Activated CD8-positive, alpha-beta T cell treated with anti-CD3 and anti-CD28 coated beads, Interleukin-2, amount 10 ng/mL, durations not matched to agents 7 days and 5 days (primary cell): ENCODE results near the gene ATF6. TPM values are rescaled to one million over a fixed set of nuclear protein-coding genes. Genes with fewer than 3 reads are reported as not detected.

Experiments
- ATAC-seq: fragments of 150-1000 bp; cut with Tn5 transposase; one replicate; pipeline ENCODE4 v1.10.0; 2021; ENCODE audit warnings: moderate library complexity
- CTCF ChIA-PET: fragments of 350-600 bp; sonication (Branson Sonifier 250); formaldehyde crosslinking; loops from one replicate; lab custom pipeline; 2021; ENCODE audit warnings: antibody characterized with exemption; lab: Charles Lee
- POLR2A ChIA-PET: fragments of 350-600 bp; sonication (Branson Sonifier 250); formaldehyde crosslinking; loops from one replicate; lab custom pipeline; 2021; ENCODE audit warnings: antibody characterized with exemption; lab: Charles Lee
- DNase-seq: peaks from one replicate; pipeline ENCODE4 v3.0.0-alpha.2; 2020
- H3K27ac Mint-ChIP-seq: one replicate; pipeline ENCODE4 v1.8.0; 2021; ENCODE audit warnings: mild to moderate bottlenecking, mixed read lengths
- H3K27me3 Mint-ChIP-seq: one replicate; pipeline ENCODE4 v1.8.0; 2021; ENCODE audit warnings: low read depth, mixed read lengths
- H3K36me3 Mint-ChIP-seq: one replicate; pipeline ENCODE4 v1.8.0; 2021; ENCODE audit warnings: low read depth, mixed read lengths
- H3K4me1 Mint-ChIP-seq: one replicate; pipeline ENCODE4 v1.8.0; 2021; ENCODE audit warnings: low read depth, mixed read lengths
- H3K4me3 Mint-ChIP-seq: one replicate; pipeline ENCODE4 v1.8.0; 2021; ENCODE audit warnings: mild to moderate bottlenecking, mixed read lengths
- H3K9me3 Mint-ChIP-seq: one replicate; pipeline ENCODE4 v1.8.0; 2022; ENCODE audit warnings: mixed read lengths; ENCODE audit not compliant: insufficient read depth
- total RNA-seq, 2 experiments: library from RNA; stranded (reverse); gene quantifications; one replicate each; pipeline ENCODE4 v1.2.3, GENCODE V29; 2021

ATF6 gene
- total RNA-seq, 2 experiments from 2014 or later: 15.2 to 17.1 TPM

- no peak for DNase-seq
- Mint-ChIP-seq H3K9me3 (no peaks in the 10 kb centered on the region), H3K4me1 (no peaks in the 10 kb centered on the region), H3K4me3 (no peak overlapping the region), H3K27ac (no peak overlapping the region), H3K27me3 (no peaks in the 10 kb centered on the region), H3K36me3 (peaks cover 27% of the 10 kb centered on the region)
- CTCF ChIA-PET: no interaction called here
- ATAC-seq: no peak
- POLR2A ChIA-PET: no interaction called here
Observed at GRCh38 chr1:161838362-161838761, 72.2 kb downstream of the ATF6 start.

- no peaks in the 10 kb centered on the region for H3K27me3 Mint-ChIP-seq
- ChIA-PET POLR2A (no interaction called here), CTCF (no interaction called here)
- H3K27ac Mint-ChIP-seq: no peak overlapping the region
- no peak overlapping the region for H3K4me3 Mint-ChIP-seq
- no peaks in the 10 kb centered on the region for H3K9me3 Mint-ChIP-seq
- H3K4me1 Mint-ChIP-seq: no peaks in the 10 kb centered on the region
- no peak for ATAC-seq
- peaks cover 28% of the 10 kb centered on the region for H3K36me3 Mint-ChIP-seq
- DNase-seq: no peak
Observed at GRCh38 chr1:161838885-161839284, 72.8 kb downstream of the ATF6 start.

GRCh38 chr1:161839591-161839990, 73.5 kb downstream of the ATF6 start:
- Mint-ChIP-seq H3K4me3 (no peak overlapping the region), H3K27ac (no peak overlapping the region), H3K9me3 (no peaks in the 10 kb centered on the region), H3K36me3 (peaks cover 33% of the 10 kb centered on the region), H3K4me1 (no peaks in the 10 kb centered on the region), H3K27me3 (no peaks in the 10 kb centered on the region)
- ATAC-seq: no peak
- CTCF ChIA-PET: interaction anchor here (1.0 kb wide), 1 partner anchor 47 kb away, joined by 3 read pairs; no protein-coding TSS in a partner anchor
- POLR2A ChIA-PET: no interaction called here
- no peak for DNase-seq

- no peak overlapping the region for H3K4me3 Mint-ChIP-seq
- H3K27me3 Mint-ChIP-seq: no peaks in the 10 kb centered on the region
- ChIA-PET CTCF (interaction anchor here (1.0 to 1.4 kb wide), 2 partner anchors 13 to 48 kb away, joined by 3 to 4 read pairs; no protein-coding TSS in a partner anchor), POLR2A (no interaction called here)
- H3K27ac Mint-ChIP-seq: no peak overlapping the region
- no peaks in the 10 kb centered on the region for H3K4me1 Mint-ChIP-seq
- peaks cover 33% of the 10 kb centered on the region for H3K36me3 Mint-ChIP-seq
- DNase-seq (no peak), ATAC-seq (no peak)
- H3K9me3 Mint-ChIP-seq: no peaks in the 10 kb centered on the region
Observed at GRCh38 chr1:161840363-161840762, 74.2 kb downstream of the ATF6 start.

- Mint-ChIP-seq H3K27me3 (no peaks in the 10 kb centered on the region), H3K9me3 (no peaks in the 10 kb centered on the region), H3K36me3 (peaks cover 33% of the 10 kb centered on the region), H3K4me1 (no peaks in the 10 kb centered on the region), H3K27ac (no peak overlapping the region), H3K4me3 (no peak overlapping the region)
- no peak for ATAC-seq
- ChIA-PET POLR2A (no interaction called here), CTCF (interaction anchor here (0.6 to 1.1 kb wide), 2 partner anchors 63 to 79 kb away, joined by 3 to 4 read pairs; no protein-coding TSS in a partner anchor)
- DNase-seq: no peak
Observed at GRCh38 chr1:161843156-161843555, 77.0 kb downstream of the ATF6 start.

- H3K27ac Mint-ChIP-seq: no peak overlapping the region
- no peaks in the 10 kb centered on the region for H3K27me3 Mint-ChIP-seq
- H3K4me3 Mint-ChIP-seq: no peak overlapping the region
- H3K9me3 Mint-ChIP-seq: no peaks in the 10 kb centered on the region
- POLR2A ChIA-PET: no interaction called here
- CTCF ChIA-PET: interaction anchor here (1.0 kb wide), 1 partner anchor 14 kb away, joined by 3 read pairs; no protein-coding TSS in a partner anchor
- H3K36me3 Mint-ChIP-seq: peaks cover 36% of the 10 kb centered on the region
- ATAC-seq (no peak), DNase-seq (no peak)
- peaks cover 1% of the 10 kb centered on the region for H3K4me1 Mint-ChIP-seq
Observed at GRCh38 chr1:161844696-161845095, 78.6 kb downstream of the ATF6 start.

GRCh38 chr1:161848676-161849075, 82.6 kb downstream of the ATF6 start:
- peaks cover 1% of the 10 kb centered on the region for H3K4me1 Mint-ChIP-seq
- no peak overlapping the region for H3K4me3 Mint-ChIP-seq
- POLR2A ChIA-PET: no interaction called here
- DNase-seq: no peak
- CTCF ChIA-PET: no interaction called here
- peaks cover 33% of the 10 kb centered on the region for H3K36me3 Mint-ChIP-seq
- ATAC-seq: no peak
- H3K27me3 Mint-ChIP-seq: no peaks in the 10 kb centered on the region
- no peak overlapping the region for H3K27ac Mint-ChIP-seq
- H3K9me3 Mint-ChIP-seq: no peaks in the 10 kb centered on the region

GRCh38 chr1:161849518-161849917, 83.4 kb downstream of the ATF6 start:
- peaks cover 1% of the 10 kb centered on the region for H3K4me1 Mint-ChIP-seq
- no peak overlapping the region for H3K27ac Mint-ChIP-seq
- H3K36me3 Mint-ChIP-seq: peaks cover 34% of the 10 kb centered on the region
- DNase-seq: no peak
- POLR2A ChIA-PET: no interaction called here
- no peaks in the 10 kb centered on the region for H3K27me3 Mint-ChIP-seq
- no peak overlapping the region for H3K4me3 Mint-ChIP-seq
- no peaks in the 10 kb centered on the region for H3K9me3 Mint-ChIP-seq
- no peak for ATAC-seq
- CTCF ChIA-PET: interaction anchor here (0.7 kb wide), 1 partner anchor 1943 kb away, joined by 3 read pairs; no protein-coding TSS in a partner anchor

- H3K27ac Mint-ChIP-seq: no peak overlapping the region
- POLR2A ChIA-PET: no interaction called here
- CTCF ChIA-PET: interaction anchor here (0.6 to 1.3 kb wide), 2 partner anchors 50 to 62 kb away, joined by 3 to 6 read pairs; no protein-coding TSS in a partner anchor
- DNase-seq (no peak), ATAC-seq (no peak)
- no peak overlapping the region for H3K4me3 Mint-ChIP-seq
- no peaks in the 10 kb centered on the region for H3K27me3 Mint-ChIP-seq
- H3K9me3 Mint-ChIP-seq: no peaks in the 10 kb centered on the region
- peaks cover 39% of the 10 kb centered on the region for H3K36me3 Mint-ChIP-seq
- H3K4me1 Mint-ChIP-seq: no peaks in the 10 kb centered on the region
Observed at GRCh38 chr1:161855260-161855659, 89.1 kb downstream of the ATF6 start.

GRCh38 chr1:161858271-161858670, 92.2 kb downstream of the ATF6 start:
- Mint-ChIP-seq H3K4me3 (no peak overlapping the region), H3K9me3 (no peaks in the 10 kb centered on the region), H3K36me3 (peaks cover 39% of the 10 kb centered on the region), H3K27me3 (no peaks in the 10 kb centered on the region), H3K4me1 (no peaks in the 10 kb centered on the region), H3K27ac (no peak overlapping the region)
- ChIA-PET CTCF (interaction anchor here (0.9 to 1.3 kb wide), 2 partner anchors 26 to 75 kb away, joined by 3 read pairs; no protein-coding TSS in a partner anchor), POLR2A (no interaction called here)
- ATAC-seq: no peak
- DNase-seq: no peak

- ATAC-seq (no peak), DNase-seq (no peak)
- no peak overlapping the region for H3K4me3 Mint-ChIP-seq
- H3K36me3 Mint-ChIP-seq: peaks cover 20% of the 10 kb centered on the region
- ChIA-PET CTCF (interaction anchor here (0.9 to 5.1 kb wide), 4 partner anchors 40 to 201 kb away, joined by 3 to 19 read pairs (median 5); no protein-coding TSS in a partner anchor), POLR2A (no interaction called here)
- no peak overlapping the region for H3K27ac Mint-ChIP-seq
- no peaks in the 10 kb centered on the region for H3K27me3 Mint-ChIP-seq
- no peaks in the 10 kb centered on the region for H3K4me1 Mint-ChIP-seq
- no peaks in the 10 kb centered on the region for H3K9me3 Mint-ChIP-seq
Observed at GRCh38 chr1:161863549-161863948, 97.4 kb downstream of the ATF6 start.

- CTCF ChIA-PET: interaction anchor here (0.8 to 5.1 kb wide), 7 partner anchors 11 to 200 kb away, joined by 3 to 19 read pairs (median 3); no protein-coding TSS in a partner anchor
- no peaks in the 10 kb centered on the region for H3K4me1 Mint-ChIP-seq
- peaks cover 19% of the 10 kb centered on the region for H3K36me3 Mint-ChIP-seq
- no peaks in the 10 kb centered on the region for H3K9me3 Mint-ChIP-seq
- no peaks in the 10 kb centered on the region for H3K27me3 Mint-ChIP-seq
- ATAC-seq (no peak), DNase-seq (no peak)
- no peak overlapping the region for H3K27ac Mint-ChIP-seq
- POLR2A ChIA-PET: no interaction called here
- H3K4me3 Mint-ChIP-seq: no peak overlapping the region
Observed at GRCh38 chr1:161864577-161864976, 98.5 kb downstream of the ATF6 start.
